Fibroblast of the aortic adventitia (primary cell): ENCODE measurements around the gene EVX2. TPM values are rescaled to one million over a fixed set of nuclear protein-coding genes. Genes with fewer than 3 reads are reported as not detected.

Source experiments
- DNase-seq: peaks from one replicate; pipeline ENCODE4 v3.0.0-alpha.2; 2010; ENCODE audit warnings: low read depth
- H3K4me3 ChIP-seq: 2 replicates; pipeline ENCODE4 v1.5.1; 2011; ENCODE audit warnings: low read depth, mild to moderate bottlenecking, control low read depth, low read length, moderate library complexity
- CTCF ChIP-seq: IDR thresholded peaks from 2 replicates; pipeline ENCODE4 v1.5.1; 2011; ENCODE audit warnings: mild to moderate bottlenecking, low read length, control low read depth, inconsistent platforms; ENCODE audit not compliant: insufficient read depth
- total RNA-seq: library from RNA; depleted of rRNA; stranded (reverse); fragments of >200 nt; gene quantifications from 2 replicates; pipeline ENCODE4 v1.2.3, GENCODE V29; 2012; ENCODE audit warnings: low replicate concordance

Gene EVX2
- total RNA-seq, 1 donor = not detected

DNA sequence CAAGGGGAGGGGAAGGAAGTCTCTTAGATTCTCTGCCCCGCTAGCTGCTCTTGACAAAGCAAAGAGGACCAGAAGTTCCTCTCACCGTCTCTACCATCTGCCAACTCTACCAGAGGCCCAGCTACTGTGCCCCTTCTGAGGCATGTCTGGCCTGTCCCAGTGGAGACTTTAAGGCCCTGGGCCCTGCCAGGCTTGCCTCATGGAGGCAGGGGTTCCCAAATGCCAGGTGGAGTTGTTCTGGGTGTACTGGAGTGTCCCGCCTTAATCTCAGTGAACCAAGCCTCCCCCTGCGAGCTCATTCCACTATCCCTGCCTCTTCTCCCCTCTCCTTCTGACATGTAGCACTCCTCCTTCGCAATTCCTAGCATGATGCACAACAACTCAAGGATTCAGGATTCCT is 18.1 kb upstream of the EVX2 start:
- no peak for TF ChIP-seq CTCF
- DNase-seq = no peak
- H3K4me3 ChIP-seq = no peak overlapping the region

- no peak for DNase-seq
- H3K4me3 ChIP-seq = no peak overlapping the region
- no peak for TF ChIP-seq CTCF
These were observed 17.6 kb upstream of the EVX2 start for GRCh38 chr2:176101216-176101830.

DNA sequence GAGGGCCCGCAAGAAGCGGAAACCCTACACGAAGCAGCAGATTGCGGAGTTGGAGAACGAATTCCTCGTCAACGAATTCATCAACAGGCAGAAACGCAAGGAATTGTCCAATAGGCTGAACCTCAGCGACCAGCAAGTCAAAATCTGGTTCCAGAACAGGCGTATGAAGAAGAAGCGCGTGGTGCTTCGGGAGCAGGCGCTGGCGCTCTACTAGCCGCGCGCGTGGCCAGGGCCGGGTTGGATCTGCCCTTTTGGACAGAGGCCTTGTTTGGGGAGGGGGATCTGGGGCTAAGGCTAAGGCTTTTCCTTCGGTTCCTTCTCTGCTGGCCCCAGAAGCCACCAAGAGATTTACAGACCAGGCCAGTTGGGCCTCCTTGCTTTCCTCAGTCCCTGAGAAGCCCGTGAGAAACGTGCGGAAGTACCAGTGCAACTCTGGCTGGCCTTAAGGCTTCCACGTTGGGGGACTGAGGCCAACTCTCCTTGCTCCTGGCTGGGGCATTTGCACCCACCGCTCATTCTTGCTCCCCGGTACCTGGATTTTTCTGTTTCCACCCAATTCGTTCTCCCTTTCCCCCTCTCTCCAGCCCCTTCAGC is 16.9 kb upstream of the EVX2 start:
- no peak for DNase-seq
- no peak overlapping the region for H3K4me3 ChIP-seq
- TF ChIP-seq CTCF = no peak

GRCh38 chr2:176099728-176100546 is 16.2 kb upstream of the EVX2 start, which contains the start of gene HOXD12:
TSS of gene HOXD12 (plus strand) at chr2:176099795. CDS start at chr2:176099802, 7 bp downstream.
- no peak for TF ChIP-seq CTCF
- no peak within 1 kb of the TSS for H3K4me3 ChIP-seq
- no peak for DNase-seq

- DNase-seq = no peak
- TF ChIP-seq CTCF = no peak
- H3K4me3 ChIP-seq = no peak overlapping the region
These were observed 15.5 kb upstream of the EVX2 start for GRCh38 chr2:176099159-176099727.

- no peak for DNase-seq
- no peak for TF ChIP-seq CTCF
- H3K4me3 ChIP-seq = no peak overlapping the region
These were observed 14.8 kb upstream of the EVX2 start for GRCh38 chr2:176098366-176099158.
